Ovary (tissue), 3 donors: ENCODE measurements around the gene APOBR.

Experiments
- CTCF ChIP-seq, 3 donors: fragments of 450-650 bp in 2 of 3; fragments of 200-600 bp in 1 of 3; IDR thresholded peaks; one replicate each; pipeline versions ENCODE4 v1.5.1 to v1.8.0; 2016 to 2022; ENCODE audit warnings: antibody characterized with exemption in 3 of 3, mild to moderate bottlenecking in 1 of 3
- EP300 ChIP-seq: sonication (generic); formaldehyde crosslinking; IDR thresholded peaks from one replicate; pipeline ENCODE4 v1.6.1; 2017; ENCODE audit warnings: antibody characterized with exemption
- donor health status: DM: no; HTN: no; CAD: no.

GRCh38 chr16:28534542-28535373 is 40.3 kb downstream of the APOBR start:
- TF ChIP-seq CTCF (IDR thresholded peaks at IDR 0.05), result no peak
- TF ChIP-seq EP300, result peak; percentile 49
